PFSK-1 (cell line): ENCODE results near the gene EFHD1.

Experiments
- POLR2AphosphoS5 ChIP-seq: IDR thresholded peaks from 2 replicates; pipeline ENCODE4 v1.6.1; 2012; ENCODE audit warnings: low read depth, mild to moderate bottlenecking, control low read depth, low read length, moderate library complexity
- SIN3A ChIP-seq: IDR thresholded peaks from 2 replicates; pipeline ENCODE4 v1.6.1; 2012; ENCODE audit warnings: mild to moderate bottlenecking, low read length, moderate library complexity, borderline replicate concordance; ENCODE audit not compliant: insufficient read depth
- TAF1 ChIP-seq: IDR thresholded peaks from 2 replicates; pipeline ENCODE4 v1.6.1; 2012; ENCODE audit warnings: low read length, control low read depth, borderline replicate concordance; ENCODE audit not compliant: insufficient read depth
- TF ChIP-seq, protein P1 (sequence below), 2 experiments: IDR thresholded peaks; 2 replicates each; pipeline versions ENCODE4 v1.6.1 to v1.8.0; 2011 to 2012; ENCODE audit warnings: low read depth in 2 of 2, low read length in 2 of 2, control low read depth in 1 of 2, inconsistent platforms in 1 of 2, mild to moderate bottlenecking in 1 of 2, moderate library complexity in 1 of 2; ENCODE audit not compliant: insufficient read depth in 1 of 2

DNA sequence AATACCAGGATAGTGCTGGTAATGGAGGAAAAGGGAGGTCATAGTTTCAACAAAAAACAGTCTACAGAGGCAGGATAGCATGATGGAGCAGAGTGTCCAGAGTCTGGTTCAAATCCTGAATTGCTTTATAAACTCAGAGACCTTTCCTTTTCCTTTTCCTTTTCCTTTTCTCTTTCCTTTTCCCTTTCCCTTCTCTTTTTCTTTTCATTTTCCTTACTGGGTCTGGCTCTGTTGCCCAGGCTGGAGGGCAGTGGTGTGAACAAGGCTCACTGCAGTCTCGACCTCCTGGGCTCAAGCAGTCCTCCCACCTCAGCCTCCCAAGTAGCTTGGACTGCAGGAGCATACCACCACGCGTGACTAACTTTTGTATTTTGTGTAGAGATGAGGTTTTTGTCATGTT lies 95.4 kb downstream of the EFHD1 start:
- no peak for TF ChIP-seq TAF1
- TF ChIP-seq SIN3A = no peak
- no peak for TF ChIP-seq POLR2AphosphoS5
- TF ChIP-seq, protein P1, sequence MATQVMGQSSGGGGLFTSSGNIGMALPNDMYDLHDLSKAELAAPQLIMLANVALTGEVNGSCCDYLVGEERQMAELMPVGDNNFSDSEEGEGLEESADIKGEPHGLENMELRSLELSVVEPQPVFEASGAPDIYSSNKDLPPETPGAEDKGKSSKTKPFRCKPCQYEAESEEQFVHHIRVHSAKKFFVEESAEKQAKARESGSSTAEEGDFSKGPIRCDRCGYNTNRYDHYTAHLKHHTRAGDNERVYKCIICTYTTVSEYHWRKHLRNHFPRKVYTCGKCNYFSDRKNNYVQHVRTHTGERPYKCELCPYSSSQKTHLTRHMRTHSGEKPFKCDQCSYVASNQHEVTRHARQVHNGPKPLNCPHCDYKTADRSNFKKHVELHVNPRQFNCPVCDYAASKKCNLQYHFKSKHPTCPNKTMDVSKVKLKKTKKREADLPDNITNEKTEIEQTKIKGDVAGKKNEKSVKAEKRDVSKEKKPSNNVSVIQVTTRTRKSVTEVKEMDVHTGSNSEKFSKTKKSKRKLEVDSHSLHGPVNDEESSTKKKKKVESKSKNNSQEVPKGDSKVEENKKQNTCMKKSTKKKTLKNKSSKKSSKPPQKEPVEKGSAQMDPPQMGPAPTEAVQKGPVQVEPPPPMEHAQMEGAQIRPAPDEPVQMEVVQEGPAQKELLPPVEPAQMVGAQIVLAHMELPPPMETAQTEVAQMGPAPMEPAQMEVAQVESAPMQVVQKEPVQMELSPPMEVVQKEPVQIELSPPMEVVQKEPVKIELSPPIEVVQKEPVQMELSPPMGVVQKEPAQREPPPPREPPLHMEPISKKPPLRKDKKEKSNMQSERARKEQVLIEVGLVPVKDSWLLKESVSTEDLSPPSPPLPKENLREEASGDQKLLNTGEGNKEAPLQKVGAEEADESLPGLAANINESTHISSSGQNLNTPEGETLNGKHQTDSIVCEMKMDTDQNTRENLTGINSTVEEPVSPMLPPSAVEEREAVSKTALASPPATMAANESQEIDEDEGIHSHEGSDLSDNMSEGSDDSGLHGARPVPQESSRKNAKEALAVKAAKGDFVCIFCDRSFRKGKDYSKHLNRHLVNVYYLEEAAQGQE (IDR thresholded peaks at IDR 0.05; ENCODE audit: insufficient read depth in 1 of 2, low read depth in 2 of 2, low read length in 2 of 2) = no peak
